ENCODE measurements around the gene RTN4IP1.

DNA sequence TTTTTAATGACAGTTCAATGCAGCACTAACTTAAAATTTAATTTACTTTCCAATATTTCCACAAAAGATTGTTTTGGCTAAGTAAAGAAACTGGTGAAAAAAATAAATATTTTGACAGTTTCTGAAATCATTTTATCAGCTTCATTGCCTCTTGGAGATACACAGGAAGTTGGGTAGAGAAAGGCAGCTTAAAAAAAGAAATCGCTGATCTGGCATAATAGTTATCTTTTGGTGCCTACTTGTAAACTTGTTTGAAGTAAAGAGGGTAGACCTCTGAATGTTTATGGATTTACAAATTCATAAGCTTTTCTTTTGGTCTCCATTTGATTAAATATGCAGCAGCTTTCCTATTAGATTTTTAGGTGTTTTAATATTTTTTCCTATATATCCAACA, 103.4 kb downstream of the RTN4IP1 start:
- TF ChIP-seq POLR2A (IDR thresholded peaks at IDR 0.05), result no peak
- TF ChIP-seq, protein P1, sequence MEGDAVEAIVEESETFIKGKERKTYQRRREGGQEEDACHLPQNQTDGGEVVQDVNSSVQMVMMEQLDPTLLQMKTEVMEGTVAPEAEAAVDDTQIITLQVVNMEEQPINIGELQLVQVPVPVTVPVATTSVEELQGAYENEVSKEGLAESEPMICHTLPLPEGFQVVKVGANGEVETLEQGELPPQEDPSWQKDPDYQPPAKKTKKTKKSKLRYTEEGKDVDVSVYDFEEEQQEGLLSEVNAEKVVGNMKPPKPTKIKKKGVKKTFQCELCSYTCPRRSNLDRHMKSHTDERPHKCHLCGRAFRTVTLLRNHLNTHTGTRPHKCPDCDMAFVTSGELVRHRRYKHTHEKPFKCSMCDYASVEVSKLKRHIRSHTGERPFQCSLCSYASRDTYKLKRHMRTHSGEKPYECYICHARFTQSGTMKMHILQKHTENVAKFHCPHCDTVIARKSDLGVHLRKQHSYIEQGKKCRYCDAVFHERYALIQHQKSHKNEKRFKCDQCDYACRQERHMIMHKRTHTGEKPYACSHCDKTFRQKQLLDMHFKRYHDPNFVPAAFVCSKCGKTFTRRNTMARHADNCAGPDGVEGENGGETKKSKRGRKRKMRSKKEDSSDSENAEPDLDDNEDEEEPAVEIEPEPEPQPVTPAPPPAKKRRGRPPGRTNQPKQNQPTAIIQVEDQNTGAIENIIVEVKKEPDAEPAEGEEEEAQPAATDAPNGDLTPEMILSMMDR (IDR thresholded peaks at IDR 0.05 in 4 of 5, conservative IDR thresholded peaks at IDR 0.05 in 1 of 5), result no peak

All from gastrocnemius medialis (tissue), 4 donors.